ENCODE measurements around the gene TFAP2C.

TFAP2C gene

DNA sequence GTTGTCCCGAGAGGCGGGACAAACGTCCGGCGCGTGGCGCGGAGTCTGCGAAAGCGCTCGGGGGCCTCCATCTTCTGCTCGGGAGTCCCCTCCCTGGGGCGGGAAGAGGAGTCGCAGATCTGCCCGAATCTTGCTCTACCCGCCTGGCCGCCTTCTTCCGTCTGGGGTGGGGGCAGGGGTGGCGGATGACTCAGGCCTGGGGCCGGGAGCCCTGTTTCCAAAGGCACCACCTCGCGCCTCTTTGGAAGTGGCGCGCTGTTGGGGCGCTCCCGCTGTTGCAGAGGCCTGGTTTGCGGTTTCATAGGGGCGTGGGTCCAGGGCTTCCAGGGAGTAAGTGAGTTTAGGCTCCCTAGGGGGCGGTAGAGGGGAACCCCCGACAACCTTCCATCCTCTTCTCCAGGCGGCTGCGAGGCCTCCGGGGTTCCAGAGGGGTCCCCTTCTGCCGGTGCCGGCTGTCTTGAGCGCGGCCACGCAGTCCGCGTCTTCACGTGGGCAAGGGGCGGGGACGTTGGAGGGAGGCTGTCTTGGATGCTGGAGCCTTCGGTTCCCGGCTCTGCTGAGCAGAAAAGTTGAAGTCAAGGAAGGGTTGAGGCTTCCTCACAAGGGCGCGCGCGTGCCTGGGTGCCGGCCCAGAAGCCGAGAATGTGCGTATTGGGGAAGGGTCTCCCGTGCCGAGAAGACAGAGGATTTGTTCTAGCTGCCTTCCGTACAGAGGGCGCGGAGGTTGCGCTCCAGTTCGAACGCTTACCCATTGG, 2.6 kb upstream of the TFAP2C start:
- Histone ChIP-seq H3K27me3 (replicated peaks) (peaks cover 67% of the 10 kb centered on the region), H3K4me3 (ENCODE audit: low read depth, low read length) (no peak overlapping the region), H3K36me3 (replicated peaks) (no peaks in the 10 kb centered on the region), H3K27ac (no peak overlapping the region)
- DNase-seq = no peak
- in situ Hi-C loops (cut with HindIII; ENCODE audit: low pct_ligation_motif_present, low sequenced_read_pairs) = no loop called here
- TF ChIP-seq, protein P1, sequence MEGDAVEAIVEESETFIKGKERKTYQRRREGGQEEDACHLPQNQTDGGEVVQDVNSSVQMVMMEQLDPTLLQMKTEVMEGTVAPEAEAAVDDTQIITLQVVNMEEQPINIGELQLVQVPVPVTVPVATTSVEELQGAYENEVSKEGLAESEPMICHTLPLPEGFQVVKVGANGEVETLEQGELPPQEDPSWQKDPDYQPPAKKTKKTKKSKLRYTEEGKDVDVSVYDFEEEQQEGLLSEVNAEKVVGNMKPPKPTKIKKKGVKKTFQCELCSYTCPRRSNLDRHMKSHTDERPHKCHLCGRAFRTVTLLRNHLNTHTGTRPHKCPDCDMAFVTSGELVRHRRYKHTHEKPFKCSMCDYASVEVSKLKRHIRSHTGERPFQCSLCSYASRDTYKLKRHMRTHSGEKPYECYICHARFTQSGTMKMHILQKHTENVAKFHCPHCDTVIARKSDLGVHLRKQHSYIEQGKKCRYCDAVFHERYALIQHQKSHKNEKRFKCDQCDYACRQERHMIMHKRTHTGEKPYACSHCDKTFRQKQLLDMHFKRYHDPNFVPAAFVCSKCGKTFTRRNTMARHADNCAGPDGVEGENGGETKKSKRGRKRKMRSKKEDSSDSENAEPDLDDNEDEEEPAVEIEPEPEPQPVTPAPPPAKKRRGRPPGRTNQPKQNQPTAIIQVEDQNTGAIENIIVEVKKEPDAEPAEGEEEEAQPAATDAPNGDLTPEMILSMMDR (IDR thresholded peaks at IDR 0.05; ENCODE audit: low read depth, low read length, missing control alignments) = peak; percentile 65

DNA sequence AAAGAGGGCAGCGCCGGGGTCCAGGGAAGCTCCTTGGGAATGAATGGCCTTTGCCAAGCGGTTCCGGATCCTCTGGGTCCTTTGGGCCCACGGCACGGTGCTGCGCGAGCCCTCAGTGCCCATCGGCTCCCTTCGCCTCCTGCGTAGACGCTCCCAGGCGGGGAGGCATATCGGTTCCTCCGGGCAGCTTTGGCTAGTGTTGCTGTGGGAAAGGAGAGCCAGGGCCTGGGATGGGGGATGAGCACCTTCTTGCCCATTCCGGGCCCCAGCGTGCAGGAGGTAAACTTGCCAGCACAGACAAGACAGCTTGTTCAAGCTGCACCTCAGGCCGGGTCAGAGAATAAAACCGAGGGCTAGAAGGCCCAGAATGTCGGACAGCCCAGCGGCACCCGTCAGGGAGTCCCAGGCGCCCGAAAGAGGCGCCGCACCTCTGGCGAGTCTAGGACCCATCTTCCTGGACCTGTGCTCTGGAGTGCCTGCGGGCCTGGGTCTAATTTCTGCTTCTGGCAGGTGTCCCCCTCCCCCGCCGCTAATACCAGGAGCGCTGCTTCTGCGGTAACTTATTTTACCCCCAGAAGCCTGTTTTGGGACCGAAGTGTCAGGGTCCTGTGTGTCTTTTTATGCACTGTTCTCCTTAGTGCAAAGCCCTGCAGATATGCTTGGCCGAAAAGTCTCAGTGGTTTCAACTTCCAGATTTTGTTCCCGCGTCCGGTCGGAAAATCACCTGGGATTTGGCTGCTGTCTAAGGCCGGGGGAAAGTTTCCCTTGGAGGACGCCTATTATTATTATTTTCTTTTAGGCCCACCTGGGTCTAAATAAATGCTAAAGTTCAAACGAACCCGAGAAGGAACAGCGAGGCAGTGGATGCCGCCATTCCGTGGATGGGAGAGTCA, 1.7 kb upstream of the TFAP2C start:
- TF ChIP-seq, protein P1 (IDR thresholded peaks at IDR 0.05; ENCODE audit: low read depth, low read length, missing control alignments) = no peak
- peaks cover 69% of the 10 kb centered on the region for H3K27me3 ChIP-seq (replicated peaks)
- H3K36me3 ChIP-seq (replicated peaks) = no peaks in the 10 kb centered on the region
- H3K27ac ChIP-seq = no peak overlapping the region
- DNase-seq = no peak
- in situ Hi-C loops (cut with HindIII; ENCODE audit: low pct_ligation_motif_present, low sequenced_read_pairs) = no loop called here
- no peak overlapping the region for H3K4me3 ChIP-seq (ENCODE audit: low read depth, low read length)

DNA sequence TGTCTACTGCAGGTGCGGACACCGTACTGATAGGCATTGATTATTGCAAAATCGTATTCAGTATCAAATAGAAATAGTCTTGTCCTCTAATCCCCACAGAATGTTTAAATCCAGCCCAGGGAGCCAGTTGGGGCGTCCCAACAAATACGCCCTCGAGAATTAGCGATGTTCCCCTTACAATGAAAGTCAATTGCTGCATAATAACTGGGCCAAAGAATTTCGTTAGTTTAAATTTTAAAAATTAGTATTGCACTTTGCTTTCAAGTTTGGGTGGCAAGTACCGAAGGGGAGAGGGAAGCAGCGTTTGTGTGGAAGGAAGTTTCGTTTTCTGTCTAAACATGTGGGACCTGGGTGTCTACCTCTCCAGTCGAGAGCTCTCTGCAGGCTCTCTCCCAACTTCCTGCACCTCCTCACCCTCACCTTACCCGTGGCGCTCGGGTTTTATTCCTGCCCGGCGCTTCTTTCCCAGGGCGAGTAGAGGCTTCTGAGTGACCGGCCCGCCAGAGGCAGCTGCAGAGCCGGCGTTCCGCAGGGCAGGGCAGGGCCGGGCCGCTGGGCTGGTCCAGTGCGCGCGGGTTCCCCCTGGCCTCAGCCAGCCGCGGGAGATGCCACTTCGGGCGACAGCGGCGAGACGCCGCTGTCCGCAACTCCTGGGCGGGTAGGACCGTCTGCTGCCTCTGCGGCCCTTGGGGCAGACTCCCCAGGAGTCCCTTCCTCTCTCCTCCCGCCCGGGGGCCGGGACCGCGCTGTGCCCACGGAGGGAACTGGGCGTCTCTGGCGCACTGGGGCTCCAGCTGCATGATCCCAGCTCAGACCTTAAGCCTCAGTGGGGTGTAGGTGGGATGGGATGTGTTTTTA, 862 bp upstream of the TFAP2C start:
- Histone ChIP-seq H3K27ac (no peak overlapping the region), H3K36me3 (replicated peaks) (no peaks in the 10 kb centered on the region), H3K27me3 (replicated peaks) (peaks cover 69% of the 10 kb centered on the region), H3K4me3 (ENCODE audit: low read depth, low read length) (peak overlapping the region; percentile 9)
- TF ChIP-seq, protein P1 (IDR thresholded peaks at IDR 0.05; ENCODE audit: low read depth, low read length, missing control alignments) = no peak
- DNase-seq = no peak
- in situ Hi-C loops (cut with HindIII; ENCODE audit: low pct_ligation_motif_present, low sequenced_read_pairs) = no loop called here

DNA sequence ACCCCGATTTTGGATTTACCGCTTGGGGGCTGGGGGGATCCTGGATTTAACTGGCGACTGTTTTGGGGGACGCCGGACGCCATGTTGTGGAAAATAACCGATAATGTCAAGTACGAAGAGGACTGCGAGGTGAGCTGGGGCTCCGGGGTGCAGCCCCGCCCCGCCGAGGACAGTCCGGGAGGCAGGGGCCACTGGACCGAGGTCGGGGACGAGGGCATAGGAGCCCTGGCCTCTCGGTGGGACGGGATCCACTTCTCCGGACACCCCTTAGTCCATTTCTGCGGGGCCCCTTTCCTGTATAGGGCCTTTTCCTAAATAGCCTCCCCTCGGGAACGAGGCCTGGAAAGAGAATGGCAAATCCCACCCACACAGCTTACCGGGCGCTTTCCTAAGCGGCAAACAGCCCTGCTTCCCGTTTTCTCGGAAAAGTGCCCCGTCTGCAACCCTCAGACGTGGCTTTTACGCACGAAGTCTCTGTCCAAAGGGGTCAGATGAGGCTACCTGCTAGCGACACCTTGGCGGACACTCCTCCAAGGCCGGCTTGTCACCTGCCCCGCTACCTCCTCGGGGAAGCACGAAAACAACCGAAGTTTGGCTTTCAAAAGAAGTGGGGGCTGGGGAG, 469 bp downstream of the TFAP2C start:
- in situ Hi-C loops (cut with HindIII; ENCODE audit: low pct_ligation_motif_present, low sequenced_read_pairs) = no loop called here
- Histone ChIP-seq H3K27me3 (replicated peaks) (peaks cover 67% of the 10 kb centered on the region), H3K4me3 (ENCODE audit: low read depth, low read length) (peak overlapping the region; percentile 56), H3K36me3 (replicated peaks) (no peaks in the 10 kb centered on the region), H3K27ac (no peak overlapping the region)
- TF ChIP-seq, protein P1 (IDR thresholded peaks at IDR 0.05; ENCODE audit: low read depth, low read length, missing control alignments) = no peak
- no peak for DNase-seq

DNA sequence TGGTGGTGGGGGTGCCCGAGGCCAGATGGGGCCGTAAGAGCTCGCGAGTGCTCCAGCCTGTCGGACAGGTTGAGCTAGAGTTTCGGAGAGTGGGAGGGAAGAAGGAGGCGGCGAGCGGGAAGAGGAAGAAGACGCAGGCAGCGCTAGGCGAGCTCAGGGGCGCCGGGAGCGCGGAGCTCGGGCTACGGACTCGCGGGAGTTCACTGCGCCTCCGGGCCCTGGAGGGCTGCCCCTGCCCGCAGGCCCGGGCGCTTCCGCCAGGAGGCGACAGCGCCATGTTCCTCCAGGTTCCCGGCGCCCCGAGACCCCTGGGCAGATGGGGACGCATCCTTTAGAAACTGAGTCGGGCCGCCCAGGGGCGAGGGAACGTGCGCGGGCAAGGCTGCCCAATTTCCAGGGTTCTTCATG, 984 bp downstream of the TFAP2C start:
- DNase-seq = peak; percentile 47
- TF ChIP-seq, protein P1 (IDR thresholded peaks at IDR 0.05; ENCODE audit: low read depth, low read length, missing control alignments) = peak; percentile 68
- Histone ChIP-seq H3K4me3 (ENCODE audit: low read depth, low read length) (peak overlapping the region; percentile 56), H3K27me3 (replicated peaks) (peaks cover 63% of the 10 kb centered on the region), H3K27ac (no peak overlapping the region), H3K36me3 (replicated peaks) (no peaks in the 10 kb centered on the region)
- in situ Hi-C loops (cut with HindIII; ENCODE audit: low pct_ligation_motif_present, low sequenced_read_pairs) = no loop called here
